Fibroblast of lung (primary cell): ENCODE data around the gene EYA2. TPM values are rescaled to one million over a fixed set of nuclear protein-coding genes. Genes with fewer than 3 reads are reported as not detected.
"Not testable (repeated sequence)": the region's sequence is repeated elsewhere in the genome, so short reads cannot be mapped to it uniquely, and the experiment has no call there.

Source experiments
- DNase-seq, 2 donors: peaks; one replicate each; pipeline versions ENCODE4 v3.0.0 to v3.0.0-alpha.2; 2010; ENCODE audit warnings: low read depth in 2 of 2
- H2AFZ ChIP-seq: 2 replicates; pipeline ENCODE4 v1.5.1; 2012; ENCODE audit warnings: low read length, control low read depth, inconsistent platforms
- H3K27ac ChIP-seq: 2 replicates; pipeline ENCODE4 v1.5.1; 2011; ENCODE audit warnings: low read length, control low read depth; ENCODE audit not compliant: insufficient read depth
- H3K27me3 ChIP-seq: 2 replicates; pipeline ENCODE4 v1.5.1; 2011; ENCODE audit warnings: mild to moderate bottlenecking, low read length; ENCODE audit not compliant: control insufficient read depth, insufficient read depth
- H3K36me3 ChIP-seq: 2 replicates; pipeline ENCODE4 v1.5.1; 2011; ENCODE audit warnings: low read length; ENCODE audit not compliant: control insufficient read depth, insufficient read depth
- H3K4me1 ChIP-seq: 2 replicates; pipeline ENCODE4 v1.5.1; 2011; ENCODE audit warnings: low read length; ENCODE audit not compliant: control insufficient read depth, insufficient read depth; ENCODE audit errors: extremely low read depth
- H3K4me2 ChIP-seq: 2 replicates; pipeline ENCODE4 v1.5.1; 2011; ENCODE audit warnings: low read length, control low read depth; ENCODE audit not compliant: insufficient read depth; ENCODE audit errors: extremely low read depth
- H3K4me3 ChIP-seq, 4 experiments: fragments of 200-600 bp in 1 of 4; sonication (generic) in 1 of 4; replicated peaks in 1 of 4; 2 replicates each; pipeline ENCODE4 v1.5.1; 2011 to 2016; ENCODE audit warnings: low read length in 4 of 4, low read depth in 3 of 4, mild to moderate bottlenecking in 3 of 4, control low read depth in 2 of 4, inconsistent platforms in 1 of 4, mixed read lengths in 1 of 4; ENCODE audit not compliant: insufficient read depth in 1 of 4; ENCODE audit errors: control extremely low read depth in 1 of 4
- H3K79me2 ChIP-seq: 2 replicates; pipeline ENCODE4 v1.5.1; 2012; ENCODE audit warnings: mild to moderate bottlenecking, low read length, inconsistent platforms; ENCODE audit not compliant: control insufficient read depth, insufficient read depth
- H3K9ac ChIP-seq: 2 replicates; pipeline ENCODE4 v1.5.1; 2011; ENCODE audit warnings: mild to moderate bottlenecking, low read length, control low read depth; ENCODE audit not compliant: insufficient read depth
- H3K9me3 ChIP-seq: 2 replicates; pipeline ENCODE4 v1.5.1; 2012; ENCODE audit warnings: low read depth, low read length; ENCODE audit not compliant: control insufficient read depth, insufficient read depth
- H4K20me1 ChIP-seq: 2 replicates; pipeline ENCODE4 v1.5.1; 2011; ENCODE audit warnings: low read length; ENCODE audit not compliant: control insufficient read depth, insufficient read depth; ENCODE audit errors: extremely low read depth
- CTCF ChIP-seq, 2 donors: IDR thresholded peaks in 1 of 2; conservative IDR thresholded peaks in 1 of 2; 1 replicate in 1 of 2; 2 replicates in 1 of 2; pipeline ENCODE4 v1.5.1; 2011 to 2012; ENCODE audit warnings: low read length in 2 of 2, control low read depth in 1 of 2, inconsistent platforms in 1 of 2, low read depth in 1 of 2, mild to moderate bottlenecking in 1 of 2
- EZH2 ChIP-seq: IDR thresholded peaks from 2 replicates; pipeline ENCODE4 v1.5.1; 2012; ENCODE audit warnings: low read length, control low read depth, mild to moderate bottlenecking; ENCODE audit errors: missing control alignments
- polyA plus RNA-seq, 2 donors: library from polyadenylated mRNA; depleted of rRNA in 1 of 2; stranded (reverse) in 1 of 2; unstranded in 1 of 2; fragments of >200 nt; gene quantifications; 2 replicates each; pipeline ENCODE4 v1.2.1, GENCODE V29; 2011 to 2012; ENCODE audit warnings: missing spikeins in 1 of 2
- total RNA-seq: library from RNA; depleted of rRNA; stranded (reverse); fragments of >200 nt; gene quantifications from 2 replicates; pipeline ENCODE4 v1.2.1, GENCODE V29; 2014

Gene EYA2
- total and polyA plus RNA-seq, 2 donors (not counting 1 experiment from before 2014, with no cell fraction given) = 0.37 to 1.7 TPM

- Histone ChIP-seq H3K79me2 (no peaks in the 10 kb centered on the region), H2AFZ (peak overlapping the region; percentile 69), H3K9me3 (no peaks in the 10 kb centered on the region), H3K4me2 (peak overlapping the region; percentile 54), H3K27ac (no peak overlapping the region), H3K27me3 (no peaks in the 10 kb centered on the region), H3K36me3 (no peaks in the 10 kb centered on the region), H4K20me1 (no peaks in the 10 kb centered on the region), H3K9ac (no peak overlapping the region), H3K4me1 (no peaks in the 10 kb centered on the region), H3K4me3 (peak overlapping the region; percentile 20 to 52 (median 38))
- no peak for TF ChIP-seq EZH2
- TF ChIP-seq CTCF (conservative IDR thresholded peaks at IDR 0.05 in 1 of 2, IDR thresholded peaks at IDR 0.05 in 1 of 2; ENCODE audit: low read depth in 1 of 2, low read length in 2 of 2) = no peak
- DNase-seq = peak; percentile 18 to 42
These were observed 22.1 kb upstream of the EYA2 start for GRCh38 chr20:46872328-46873211.

- no peak overlapping the region for H3K4me3 ChIP-seq
- no peak overlapping the region for H3K27ac ChIP-seq
- H4K20me1 ChIP-seq = no peaks in the 10 kb centered on the region
- H3K4me1 ChIP-seq = no peaks in the 10 kb centered on the region
- no peak overlapping the region for H2AFZ ChIP-seq
- H3K9ac ChIP-seq = no peak overlapping the region
- H3K9me3 ChIP-seq = no peaks in the 10 kb centered on the region
- no peaks in the 10 kb centered on the region for H3K27me3 ChIP-seq
- no peak overlapping the region for H3K4me2 ChIP-seq
- TF ChIP-seq EZH2 = no peak
- no peak for TF ChIP-seq CTCF (conservative IDR thresholded peaks at IDR 0.05 in 1 of 2, IDR thresholded peaks at IDR 0.05 in 1 of 2; ENCODE audit: low read depth in 1 of 2, low read length in 2 of 2)
- H3K79me2 ChIP-seq = no peaks in the 10 kb centered on the region
- no peaks in the 10 kb centered on the region for H3K36me3 ChIP-seq
- DNase-seq = no peak
These were observed 19.6 kb upstream of the EYA2 start for GRCh38 chr20:46875059-46875458.

- no peaks in the 10 kb centered on the region for H3K9me3 ChIP-seq
- TF ChIP-seq CTCF (conservative IDR thresholded peaks at IDR 0.05 in 1 of 2, IDR thresholded peaks at IDR 0.05 in 1 of 2; ENCODE audit: low read depth in 1 of 2, low read length in 2 of 2) (no peak), EZH2 (no peak)
- no peak overlapping the region for H3K27ac ChIP-seq
- DNase-seq = no peak
- no peaks in the 10 kb centered on the region for H3K36me3 ChIP-seq
- H3K9ac ChIP-seq = no peak overlapping the region
- H3K79me2 ChIP-seq = no peaks in the 10 kb centered on the region
- H3K4me2 ChIP-seq = no peak overlapping the region
- H4K20me1 ChIP-seq = no peaks in the 10 kb centered on the region
- H3K4me3 ChIP-seq = no peak overlapping the region
- no peak overlapping the region for H2AFZ ChIP-seq
- no peaks in the 10 kb centered on the region for H3K27me3 ChIP-seq
- H3K4me1 ChIP-seq = no peaks in the 10 kb centered on the region
These were observed 15.3 kb upstream of the EYA2 start for GRCh38 chr20:46879386-46879785.

GRCh38 chr20:46879963-46880362, 14.7 kb upstream of the EYA2 start:
- not testable (repeated sequence) for H3K36me3 ChIP-seq, H3K9me3 ChIP-seq, H3K9ac ChIP-seq, H3K4me1 ChIP-seq, H3K4me2 ChIP-seq, H3K27me3 ChIP-seq, H4K20me1 ChIP-seq, DNase-seq, H2AFZ ChIP-seq, H3K79me2 ChIP-seq, H3K27ac ChIP-seq, H3K4me3 ChIP-seq
